ENCODE results near the gene MGRN1. TPM values are rescaled to one million over a fixed set of nuclear protein-coding genes. Genes with fewer than 3 reads are reported as not detected.
A peak's percentile ranks its signal among the peaks of the same experiment; 100 is the strongest.

The MGRN1 gene
- polyA plus RNA-seq, 3 donors = 3.7 to 48.2 (median 4.7) TPM

GRCh38 chr16:4678596-4678995, 54.0 kb downstream of the MGRN1 start:
- Mint-ChIP-seq H3K4me3 (no peak overlapping the region), H3K27ac (peak overlapping the region; percentile 90 to 98 (median 95)), H3K4me1 (peaks cover 50% of the 10 kb centered on the region), H3K27me3 (ENCODE audit: low read depth in 3 of 3) (no peaks in the 10 kb centered on the region), H3K9me3 (peaks cover 0 to 2% (median 0%) of the 10 kb centered on the region in 7 donors), H3K36me3 (peaks cover 27 to 78% of the 10 kb centered on the region in 2 donors)
- TF ChIP-seq, protein P1, sequence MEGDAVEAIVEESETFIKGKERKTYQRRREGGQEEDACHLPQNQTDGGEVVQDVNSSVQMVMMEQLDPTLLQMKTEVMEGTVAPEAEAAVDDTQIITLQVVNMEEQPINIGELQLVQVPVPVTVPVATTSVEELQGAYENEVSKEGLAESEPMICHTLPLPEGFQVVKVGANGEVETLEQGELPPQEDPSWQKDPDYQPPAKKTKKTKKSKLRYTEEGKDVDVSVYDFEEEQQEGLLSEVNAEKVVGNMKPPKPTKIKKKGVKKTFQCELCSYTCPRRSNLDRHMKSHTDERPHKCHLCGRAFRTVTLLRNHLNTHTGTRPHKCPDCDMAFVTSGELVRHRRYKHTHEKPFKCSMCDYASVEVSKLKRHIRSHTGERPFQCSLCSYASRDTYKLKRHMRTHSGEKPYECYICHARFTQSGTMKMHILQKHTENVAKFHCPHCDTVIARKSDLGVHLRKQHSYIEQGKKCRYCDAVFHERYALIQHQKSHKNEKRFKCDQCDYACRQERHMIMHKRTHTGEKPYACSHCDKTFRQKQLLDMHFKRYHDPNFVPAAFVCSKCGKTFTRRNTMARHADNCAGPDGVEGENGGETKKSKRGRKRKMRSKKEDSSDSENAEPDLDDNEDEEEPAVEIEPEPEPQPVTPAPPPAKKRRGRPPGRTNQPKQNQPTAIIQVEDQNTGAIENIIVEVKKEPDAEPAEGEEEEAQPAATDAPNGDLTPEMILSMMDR (IDR thresholded peaks at IDR 0.05) = no peak
- H2AFZ ChIP-seq (ENCODE audit: insufficient read depth, low read depth, low read length, poor library complexity, severe bottlenecking) = no peak overlapping the region
- H3K4me3 ChIP-seq (replicated peaks in 1 of 3; ENCODE audit: low read depth in 2 of 3, low read length in 3 of 3) = no peak overlapping the region
- peak overlapping the region; percentile 80 for H3K4me2 ChIP-seq (replicated peaks; ENCODE audit: extremely low read depth, low read length, poor library complexity, severe bottlenecking)
- H3K79me2 ChIP-seq (ENCODE audit: insufficient read depth, low read length) = peaks cover 42% of the 10 kb centered on the region
- WGBS (ENCODE audit: insufficient coverage) = 86% methylated on average over 4 of the region's 6 CpGs
- H3K9ac ChIP-seq (ENCODE audit: insufficient read depth, low read length, poor library complexity, severe bottlenecking) = no peak overlapping the region
- H3K27me3 ChIP-seq (ENCODE audit: control insufficient read depth in 2 of 2, insufficient read depth in 2 of 2, low read length in 2 of 2) = no peaks in the 10 kb centered on the region
- peaks cover 41 to 51% of the 10 kb centered on the region in 2 donors for H3K36me3 ChIP-seq (replicated peaks in 1 of 2; ENCODE audit: control insufficient read depth in 1 of 2, insufficient read depth in 2 of 2, low read length in 2 of 2)
- no peak for DNase-seq
- peak overlapping the region; percentile 94 for H3K27ac ChIP-seq (ENCODE audit: low read depth in 1 of 2, low read length in 2 of 2)
- peaks cover 12% of the 10 kb centered on the region for H4K20me1 ChIP-seq (ENCODE audit: insufficient read depth, low read length)
- intact Hi-C loops (cut with micrococcal nuclease) = no loop called here
- no peaks in the 10 kb centered on the region for H3K9me3 ChIP-seq (replicated peaks in 1 of 2; ENCODE audit: control insufficient read depth in 1 of 2, insufficient read depth in 1 of 2, low read length in 2 of 2)
- peaks cover 46 to 48% of the 10 kb centered on the region in 2 donors for H3K4me1 ChIP-seq (ENCODE audit: control insufficient read depth in 1 of 2, insufficient read depth in 2 of 2, low read length in 2 of 2)

DNA sequence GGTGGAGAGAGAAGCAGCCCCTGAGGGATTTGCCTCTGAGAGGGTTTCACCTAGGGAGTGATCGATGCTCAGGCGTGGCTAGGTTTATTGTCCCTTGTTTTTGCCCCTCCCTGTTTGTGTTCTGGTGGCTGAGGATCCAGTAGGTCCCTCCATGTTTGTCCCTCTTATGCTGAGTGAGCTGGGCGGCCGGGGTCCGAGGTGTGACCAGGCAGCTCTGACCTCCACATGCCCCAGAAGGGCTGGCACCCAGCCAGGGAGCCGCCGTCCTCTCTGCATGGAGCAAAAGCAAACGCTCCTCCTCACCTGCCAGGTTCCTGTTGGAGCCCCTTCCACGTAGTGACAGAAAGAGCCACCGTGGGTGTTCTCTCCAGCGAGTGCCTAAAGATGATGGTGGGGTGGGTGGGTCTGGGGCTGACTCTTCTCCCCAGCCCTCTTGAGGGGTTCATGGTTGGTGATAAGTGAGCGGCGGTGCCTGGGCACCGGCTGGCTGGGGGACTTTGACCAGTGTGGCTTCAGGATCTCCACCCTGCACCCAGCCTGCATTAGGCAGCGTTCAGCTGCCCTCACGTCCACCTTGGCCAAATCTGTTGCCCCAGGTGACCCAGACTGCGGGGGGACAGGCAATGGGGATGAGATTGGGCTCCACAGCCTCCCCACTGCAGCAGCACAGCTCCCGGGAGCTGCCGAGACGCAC, 54.7 kb downstream of the MGRN1 start:
- Histone ChIP-seq H4K20me1 (ENCODE audit: insufficient read depth, low read length) (peaks cover 13% of the 10 kb centered on the region), H3K9me3 (replicated peaks in 1 of 2; ENCODE audit: control insufficient read depth in 1 of 2, insufficient read depth in 1 of 2, low read length in 2 of 2) (no peaks in the 10 kb centered on the region), H2AFZ (ENCODE audit: insufficient read depth, low read depth, low read length, poor library complexity, severe bottlenecking) (peak overlapping the region; percentile 66), H3K4me1 (ENCODE audit: control insufficient read depth in 1 of 2, insufficient read depth in 2 of 2, low read length in 2 of 2) (peaks cover 46 to 48% of the 10 kb centered on the region in 2 donors), H3K9ac (ENCODE audit: insufficient read depth, low read length, poor library complexity, severe bottlenecking) (peak overlapping the region; percentile 72), H3K36me3 (replicated peaks in 1 of 2; ENCODE audit: control insufficient read depth in 1 of 2, insufficient read depth in 2 of 2, low read length in 2 of 2) (peaks cover 46 to 55% of the 10 kb centered on the region in 2 donors), H3K27ac (ENCODE audit: low read depth in 1 of 2, low read length in 2 of 2) (peak overlapping the region; percentile 94), H3K4me3 (replicated peaks in 1 of 3; ENCODE audit: low read depth in 2 of 3, low read length in 3 of 3) (peak overlapping the region; percentile 6 to 77 (median 47)), H3K79me2 (ENCODE audit: insufficient read depth, low read length) (peaks cover 42% of the 10 kb centered on the region), H3K4me2 (replicated peaks; ENCODE audit: extremely low read depth, low read length, poor library complexity, severe bottlenecking) (peak overlapping the region; percentile 80), H3K27me3 (ENCODE audit: control insufficient read depth in 2 of 2, insufficient read depth in 2 of 2, low read length in 2 of 2) (no peaks in the 10 kb centered on the region)
- intact Hi-C loops (cut with micrococcal nuclease) = no loop called here
- no peak for DNase-seq
- peak overlapping the region; percentile 90 to 98 (median 95) for H3K27ac Mint-ChIP-seq
- peak overlapping the region; percentile 73 to 81 for H3K4me3 Mint-ChIP-seq
- peaks cover 0 to 2% (median 0%) of the 10 kb centered on the region in 7 donors for H3K9me3 Mint-ChIP-seq
- H3K27me3 Mint-ChIP-seq (ENCODE audit: low read depth in 3 of 3) = no peaks in the 10 kb centered on the region
- peaks cover 50% of the 10 kb centered on the region for H3K4me1 Mint-ChIP-seq
- WGBS (ENCODE audit: insufficient coverage) = 69% methylated on average over 10 of the region's 20 CpGs
- H3K36me3 Mint-ChIP-seq = peaks cover 29 to 79% of the 10 kb centered on the region in 2 donors
- TF ChIP-seq, protein P1 (IDR thresholded peaks at IDR 0.05) = no peak

Measured in CD14-positive monocyte (primary cell).